ENCODE measurements around the gene SLC6A18.

SLC6A18 gene

DNA sequence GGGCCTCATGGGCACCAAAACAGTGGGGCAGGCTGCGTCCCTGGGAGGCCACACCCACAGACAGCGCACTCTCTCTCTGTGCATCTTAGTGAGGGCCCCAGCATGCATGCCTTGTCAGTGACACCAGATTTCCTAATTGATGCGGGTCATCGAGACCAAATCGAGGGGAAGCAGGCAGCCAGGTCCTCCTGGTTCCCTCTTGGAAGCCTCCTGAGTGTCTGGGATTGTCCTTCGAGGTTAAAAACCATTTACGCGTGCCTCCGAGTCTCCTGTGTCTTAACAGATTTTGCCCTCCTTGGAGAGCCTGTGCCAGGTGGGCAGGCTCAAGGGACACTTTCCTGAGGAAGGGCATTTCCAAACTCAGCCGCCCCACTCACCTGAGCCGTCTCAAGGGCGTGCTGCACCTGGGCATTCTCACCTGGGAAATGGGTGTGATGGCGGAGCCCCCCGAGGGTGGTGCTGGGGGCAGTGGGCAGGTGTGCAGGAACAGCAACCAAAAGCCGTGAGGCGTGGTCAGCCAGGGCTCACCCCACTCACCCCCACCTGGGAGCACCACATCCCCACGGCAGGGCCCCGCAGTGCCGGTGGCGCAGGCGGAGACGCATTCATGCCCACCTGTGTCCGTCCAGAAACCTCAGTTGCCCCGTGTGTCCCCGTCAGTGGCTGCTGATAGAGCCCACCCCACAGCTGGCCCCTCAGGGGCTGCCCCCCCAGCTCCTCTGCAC, 21.1 kb upstream of the SLC6A18 start:
- DNase-seq: no peak

DNA sequence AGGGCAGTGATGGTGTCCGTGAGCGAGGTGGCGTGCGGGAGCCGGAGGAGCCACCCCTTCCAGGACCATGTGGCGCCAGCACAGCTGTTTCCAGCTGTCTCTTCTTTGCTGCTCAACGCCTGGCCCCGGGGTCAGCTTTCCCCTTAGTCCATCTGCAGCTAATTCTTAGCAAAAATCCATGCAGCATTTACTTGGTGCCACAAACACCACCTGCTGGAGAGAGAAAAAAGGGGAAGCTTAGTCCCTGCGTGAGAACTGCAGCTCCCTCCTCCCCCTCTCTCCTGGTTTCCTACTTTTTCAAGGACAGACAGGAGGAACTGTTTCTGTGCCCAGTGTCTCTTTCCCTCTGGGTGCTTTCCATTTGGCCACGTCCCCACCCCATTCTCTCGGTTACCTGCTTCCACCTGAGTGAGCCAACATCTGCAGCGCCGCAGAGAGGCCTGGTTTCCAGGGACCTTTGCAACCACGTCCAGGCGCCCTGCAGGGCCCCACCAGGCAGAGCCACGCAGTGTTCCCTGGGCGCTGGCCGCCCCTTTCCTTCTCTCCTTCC, 20.4 kb upstream of the SLC6A18 start:
- no peak for DNase-seq

DNA sequence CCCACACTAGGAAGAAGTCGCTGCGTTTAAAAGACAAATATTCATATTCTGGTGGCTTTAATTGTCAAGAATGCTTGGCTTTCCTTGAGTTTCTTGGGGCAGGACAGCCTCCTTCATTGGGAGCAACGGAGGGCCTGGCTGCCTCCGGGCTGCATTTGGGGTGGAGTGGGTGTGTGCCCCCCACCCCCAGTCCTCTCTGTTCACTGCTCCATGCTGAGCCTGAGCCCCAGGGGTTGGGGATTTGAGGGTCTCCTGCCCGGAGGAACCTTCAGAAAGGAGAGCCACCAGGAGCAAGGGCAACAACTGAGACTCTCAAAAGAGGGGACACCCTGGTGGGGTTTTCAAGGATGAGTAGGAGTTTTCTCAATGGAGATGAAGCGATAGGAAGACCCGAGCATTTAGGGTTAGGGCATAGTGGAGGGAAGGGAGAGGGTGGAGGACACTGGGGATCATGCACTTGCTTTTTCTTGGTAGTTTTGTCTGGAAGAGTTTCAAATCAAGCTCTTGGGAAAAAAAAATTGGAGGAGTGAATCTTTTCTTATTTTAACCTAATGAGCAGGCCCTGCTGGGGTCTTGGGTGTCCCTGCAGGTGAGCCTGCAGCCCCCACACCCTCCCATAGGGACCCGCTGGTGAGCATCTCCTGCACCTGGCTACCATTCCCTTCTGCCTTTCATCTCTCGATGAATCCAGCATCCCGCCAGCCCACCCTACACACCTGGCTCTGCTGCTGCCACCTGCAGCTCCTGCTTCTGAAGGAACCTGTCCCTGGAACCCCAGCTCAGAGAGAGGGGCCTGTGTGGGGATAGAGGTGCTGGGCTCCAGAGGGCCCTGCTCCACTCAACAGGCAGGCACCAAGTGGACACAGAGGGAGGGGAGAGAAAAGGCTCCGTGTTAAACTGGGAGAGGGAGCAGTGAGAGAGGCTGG, 19.7 kb upstream of the SLC6A18 start:
- DNase-seq: no peak

DNA sequence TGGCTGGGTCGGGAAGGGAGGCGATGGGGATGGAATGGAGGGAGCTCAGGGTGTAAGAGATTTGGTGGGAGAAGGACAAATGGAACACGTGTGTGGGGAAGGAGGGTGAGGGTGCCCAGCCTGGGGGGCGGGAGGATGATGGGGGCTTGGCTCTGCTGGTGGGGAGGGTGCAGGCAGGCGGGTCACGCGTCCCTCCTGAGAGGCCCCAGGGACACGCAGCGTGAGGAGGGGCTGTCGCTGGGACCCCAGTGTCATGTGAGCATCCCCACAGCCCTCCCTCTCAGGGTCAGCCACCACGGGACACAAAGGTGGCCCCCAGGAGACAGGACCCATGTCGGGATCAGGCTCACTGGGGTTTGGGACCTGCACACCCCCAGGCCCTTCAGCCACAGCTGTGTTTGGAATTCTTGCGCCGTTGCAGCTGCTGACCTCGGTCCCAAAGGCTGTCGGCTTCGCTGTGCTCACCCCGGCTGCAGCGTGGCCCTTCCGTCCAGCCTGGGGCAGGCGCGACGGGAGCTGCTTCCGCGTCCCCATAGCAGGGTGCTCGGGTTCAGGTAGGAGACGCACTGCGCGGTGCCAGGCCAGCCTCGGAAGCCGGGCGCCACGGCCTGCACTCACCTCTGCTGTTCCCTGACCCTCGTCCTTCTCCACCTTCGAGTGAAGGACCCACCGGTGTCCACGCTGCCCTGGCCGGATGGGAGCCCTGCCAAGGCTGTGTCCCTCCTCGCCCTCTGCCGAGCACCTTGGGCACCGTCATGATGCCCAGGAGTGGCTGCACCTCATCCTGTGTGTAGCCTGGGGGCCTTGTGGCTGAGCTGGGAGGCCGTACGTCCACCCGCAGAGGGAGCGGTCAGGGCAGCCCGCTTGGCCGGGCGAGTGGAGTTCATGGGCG, 18.4 kb upstream of the SLC6A18 start:
- no peak for DNase-seq

DNA sequence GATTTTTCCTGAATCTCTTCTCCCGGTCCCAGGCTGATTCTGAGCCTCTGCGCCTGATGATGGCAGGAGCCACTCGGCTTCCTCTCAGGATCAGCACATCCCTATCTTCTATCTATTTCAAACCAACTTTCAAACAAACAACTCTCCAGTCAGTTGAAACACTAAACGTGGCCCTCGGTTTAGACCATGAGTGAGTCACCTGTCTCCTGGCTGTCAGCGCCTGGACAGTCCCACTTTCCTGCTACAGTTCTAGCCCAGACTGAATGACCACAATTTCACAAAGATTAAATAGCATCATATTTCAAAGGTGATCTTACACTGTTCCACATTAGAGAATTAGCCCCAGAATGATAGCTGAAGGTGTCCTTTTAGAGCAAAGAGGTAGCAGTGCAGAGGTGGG, 17.6 kb upstream of the SLC6A18 start:
- no peak for DNase-seq

DNA sequence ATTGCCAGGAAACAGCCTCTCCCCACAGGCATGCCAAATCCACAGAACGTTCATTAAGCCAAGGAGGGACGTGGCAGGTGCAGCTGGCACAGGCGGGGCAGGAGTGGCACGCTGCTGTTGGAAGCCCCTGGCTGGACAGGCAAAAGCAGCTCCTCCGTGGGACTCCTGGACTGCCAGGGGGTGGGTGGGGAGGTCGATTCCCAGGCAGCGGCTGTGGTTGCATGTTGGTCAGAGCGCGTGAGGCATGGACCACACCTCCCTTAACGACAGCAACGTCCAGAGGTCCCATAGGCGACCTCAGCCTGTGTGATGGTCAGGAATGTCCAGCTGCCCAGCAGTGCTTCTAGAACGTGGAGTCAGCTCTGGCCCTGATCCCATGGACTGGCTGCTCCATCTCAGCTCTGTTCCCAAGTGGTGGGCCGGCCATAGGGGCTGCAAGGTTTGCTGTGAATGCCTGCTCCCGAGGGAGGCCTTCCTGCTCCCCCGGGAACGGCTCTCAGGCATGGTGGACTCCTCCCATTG, 16.9 kb upstream of the SLC6A18 start:
- no peak for DNase-seq

DNA sequence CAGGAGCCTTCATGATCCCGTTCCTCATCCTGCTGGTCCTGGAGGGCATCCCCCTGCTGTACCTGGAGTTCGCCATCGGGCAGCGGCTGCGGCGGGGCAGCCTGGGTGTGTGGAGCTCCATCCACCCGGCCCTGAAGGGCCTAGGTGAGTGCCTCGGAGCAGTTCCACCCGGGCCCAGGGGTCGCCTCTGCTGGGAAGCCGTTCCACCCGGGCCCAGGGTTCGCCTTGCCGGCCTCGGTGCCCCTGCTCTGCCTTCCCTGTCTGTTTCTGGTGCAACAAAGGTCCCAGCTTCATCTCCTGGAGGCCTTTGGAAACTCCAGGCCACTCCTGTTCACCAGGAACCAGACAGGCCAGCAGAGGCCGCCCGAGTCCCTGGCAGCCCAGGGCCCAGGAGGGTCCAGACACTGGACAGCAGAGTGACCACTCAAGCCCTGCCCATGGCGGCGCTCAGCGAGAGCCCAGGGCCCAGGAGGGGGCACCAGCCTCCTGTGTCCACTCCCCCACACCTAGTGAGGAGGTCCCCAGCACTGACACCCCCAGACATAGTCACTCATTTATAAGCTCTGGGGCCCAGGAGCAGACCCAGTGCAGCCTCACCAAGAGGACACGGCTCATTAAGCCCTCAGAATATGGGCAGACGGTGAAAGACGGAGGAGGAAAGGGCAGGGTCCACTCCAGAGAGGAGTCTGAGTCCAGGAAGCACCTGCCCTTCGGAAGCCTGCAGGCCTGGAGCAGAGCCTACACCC, 16.3 kb upstream of the SLC6A18 start:
- peak; percentile 32 for DNase-seq

DNA sequence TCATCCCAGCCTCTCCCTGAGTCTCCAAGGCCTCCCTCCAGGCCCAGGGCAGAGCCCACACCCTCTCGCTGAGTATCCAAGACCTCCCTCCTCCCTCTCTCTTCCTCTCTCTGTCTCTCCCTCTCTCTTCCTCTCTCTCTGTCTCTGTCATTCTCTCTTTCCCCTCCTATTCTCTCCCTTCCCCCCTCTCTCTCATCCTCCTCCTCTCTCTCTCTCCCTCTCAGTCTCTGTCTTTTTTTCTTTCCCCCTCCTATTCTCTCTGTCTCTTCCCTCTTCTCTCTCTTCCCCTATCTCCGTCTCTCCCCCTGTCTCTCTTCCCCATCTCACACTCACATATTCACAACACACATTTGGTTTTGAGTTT, 15.7 kb upstream of the SLC6A18 start:
- DNase-seq: no peak

DNA sequence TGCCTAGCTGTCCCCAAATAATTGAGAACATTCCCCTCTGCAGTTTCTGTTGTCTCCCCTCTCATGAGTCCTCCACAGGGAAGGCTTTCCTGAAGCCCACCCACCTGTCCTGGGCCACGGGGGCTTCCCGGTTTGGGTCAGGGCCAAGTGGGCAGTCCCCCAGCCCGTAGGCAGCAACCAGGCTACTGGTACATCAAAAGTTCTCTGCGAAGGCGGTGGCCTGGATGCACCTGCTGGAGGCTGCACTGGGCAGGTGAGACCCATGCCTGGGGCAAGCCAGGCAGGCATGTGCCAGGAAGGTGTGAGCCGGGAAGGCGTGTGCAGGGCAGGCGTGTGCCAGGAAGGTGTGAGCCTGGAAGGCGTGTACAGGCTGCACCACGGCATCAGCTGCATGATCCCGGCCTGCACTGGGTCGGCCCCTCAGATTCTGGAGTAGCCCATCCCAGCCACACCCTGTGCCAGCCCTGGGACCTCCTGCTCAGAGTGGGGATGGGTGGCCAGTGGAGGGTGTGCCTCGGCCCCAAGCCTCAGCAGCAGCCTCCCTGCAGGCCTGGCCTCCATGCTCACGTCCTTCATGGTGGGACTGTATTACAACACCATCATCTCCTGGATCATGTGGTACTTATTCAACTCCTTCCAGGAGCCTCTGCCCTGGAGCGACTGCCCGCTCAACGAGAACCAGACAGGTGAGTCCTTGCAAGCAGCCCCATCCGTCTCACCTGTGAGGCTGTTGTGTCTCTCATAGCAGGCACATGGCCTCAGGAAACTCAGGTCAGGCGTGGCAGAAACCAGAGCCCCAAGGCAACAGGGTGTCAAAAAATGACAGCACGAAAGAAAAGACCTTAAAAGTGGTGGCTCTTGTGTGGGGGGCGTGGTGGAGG, 15.0 kb upstream of the SLC6A18 start:
- DNase-seq: no peak

DNA sequence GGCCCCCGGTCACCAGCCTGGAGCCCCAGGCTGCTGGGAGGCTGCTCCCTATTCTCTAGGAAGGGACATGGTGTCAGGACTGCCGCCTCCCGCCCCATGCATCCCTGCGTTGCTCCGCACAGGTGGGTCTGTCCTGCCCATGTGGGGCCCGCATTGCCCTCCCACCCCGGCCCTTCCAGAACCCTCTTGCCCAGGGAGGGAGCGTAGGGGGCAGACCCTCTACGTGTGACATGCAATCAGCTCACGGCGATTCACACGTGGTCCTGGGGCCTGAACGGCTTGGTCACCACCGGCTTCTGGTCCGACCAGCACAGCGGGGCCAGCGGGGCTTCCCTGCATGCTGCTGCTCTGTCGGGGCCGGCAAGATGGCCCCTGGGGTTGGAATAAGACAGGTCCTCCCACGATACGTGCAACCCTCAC, 14.3 kb upstream of the SLC6A18 start:
- no peak for DNase-seq

DNA sequence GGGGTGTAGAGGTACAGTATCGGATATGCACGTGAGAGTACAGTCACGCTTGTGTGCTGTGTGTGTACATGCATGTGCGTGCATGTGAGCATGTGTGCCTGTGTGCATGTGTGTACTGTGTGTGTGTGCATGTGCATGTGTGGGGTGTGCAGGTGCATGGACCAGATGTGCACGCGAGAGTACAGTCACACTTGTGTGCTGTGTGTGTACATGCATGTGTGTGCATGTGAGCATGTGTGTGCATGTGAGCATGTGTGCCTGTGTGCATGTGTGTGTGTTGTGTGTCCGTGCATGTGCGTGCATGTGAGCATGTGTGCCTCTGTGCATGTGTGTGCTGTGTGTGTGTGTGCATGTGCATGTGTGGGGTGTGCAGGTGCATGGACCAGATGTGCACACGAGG, 13.5 kb upstream of the SLC6A18 start:
- DNase-seq: no peak

DNA sequence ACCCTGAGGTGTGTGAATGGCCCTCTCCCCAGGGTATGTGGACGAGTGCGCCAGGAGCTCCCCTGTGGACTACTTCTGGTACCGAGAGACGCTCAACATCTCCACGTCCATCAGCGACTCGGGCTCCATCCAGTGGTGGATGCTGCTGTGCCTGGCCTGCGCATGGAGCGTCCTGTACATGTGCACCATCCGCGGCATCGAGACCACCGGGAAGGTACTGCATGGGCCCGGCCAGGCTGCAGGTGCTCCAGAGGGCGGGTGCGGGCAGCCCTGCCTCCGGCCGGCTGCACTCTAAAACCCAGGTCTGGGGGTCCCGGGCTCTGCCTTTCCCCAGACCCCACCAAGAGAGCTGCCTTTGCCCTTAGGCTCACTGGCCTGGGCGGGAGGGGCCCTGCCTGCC, 12.9 kb upstream of the SLC6A18 start:
- DNase-seq: no peak

DNA sequence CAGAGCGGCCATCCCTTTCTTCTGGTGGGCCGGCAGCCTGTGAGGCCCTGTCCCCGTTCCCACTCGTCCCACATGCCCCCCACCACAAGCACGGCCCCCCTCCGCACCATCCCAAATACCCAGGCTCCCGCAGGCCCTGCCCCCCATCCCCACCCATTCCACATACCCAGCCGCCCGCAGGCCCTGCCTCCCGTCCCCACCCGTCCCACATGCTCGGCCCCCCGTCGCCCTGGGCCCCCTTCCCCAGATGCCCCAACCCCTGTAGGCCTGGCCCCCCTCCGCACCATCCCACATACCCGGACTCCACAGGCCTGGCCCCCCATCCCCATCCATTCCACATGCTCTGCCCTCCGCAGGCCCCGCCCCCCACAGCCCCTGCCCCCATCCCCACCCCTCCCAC, 12.3 kb upstream of the SLC6A18 start:
- no peak for DNase-seq

DNA sequence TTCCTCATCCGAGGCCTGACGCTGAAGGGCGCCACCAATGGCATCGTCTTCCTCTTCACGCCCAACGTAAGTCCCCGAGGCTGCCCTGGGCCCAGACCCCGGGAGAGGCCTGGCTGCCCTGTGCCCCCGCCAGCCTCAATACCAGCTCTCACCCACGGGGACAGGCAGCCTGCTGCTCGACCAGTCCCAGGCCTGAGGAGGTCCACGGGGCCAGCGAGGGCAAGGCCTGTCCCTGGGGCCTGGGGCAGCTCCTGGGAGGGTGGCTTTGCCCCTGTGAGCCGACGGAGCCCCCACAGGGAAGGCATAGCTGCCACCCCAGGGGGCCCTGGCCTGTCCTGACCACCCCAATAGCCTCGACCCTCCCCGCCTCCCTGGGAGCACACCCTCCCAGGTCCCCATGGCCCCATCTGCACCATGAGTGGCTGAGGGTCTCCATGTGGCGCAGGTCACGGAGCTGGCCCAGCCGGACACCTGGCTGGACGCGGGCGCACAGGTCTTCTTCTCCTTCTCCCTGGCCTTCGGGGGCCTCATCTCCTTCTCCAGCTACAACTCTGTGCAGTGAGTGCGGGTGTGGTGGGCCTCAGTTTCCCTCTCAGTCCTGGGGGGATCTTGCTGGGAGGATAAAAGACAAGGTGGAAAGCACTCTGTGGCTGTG, 11.5 kb upstream of the SLC6A18 start:
- DNase-seq: no peak

DNA sequence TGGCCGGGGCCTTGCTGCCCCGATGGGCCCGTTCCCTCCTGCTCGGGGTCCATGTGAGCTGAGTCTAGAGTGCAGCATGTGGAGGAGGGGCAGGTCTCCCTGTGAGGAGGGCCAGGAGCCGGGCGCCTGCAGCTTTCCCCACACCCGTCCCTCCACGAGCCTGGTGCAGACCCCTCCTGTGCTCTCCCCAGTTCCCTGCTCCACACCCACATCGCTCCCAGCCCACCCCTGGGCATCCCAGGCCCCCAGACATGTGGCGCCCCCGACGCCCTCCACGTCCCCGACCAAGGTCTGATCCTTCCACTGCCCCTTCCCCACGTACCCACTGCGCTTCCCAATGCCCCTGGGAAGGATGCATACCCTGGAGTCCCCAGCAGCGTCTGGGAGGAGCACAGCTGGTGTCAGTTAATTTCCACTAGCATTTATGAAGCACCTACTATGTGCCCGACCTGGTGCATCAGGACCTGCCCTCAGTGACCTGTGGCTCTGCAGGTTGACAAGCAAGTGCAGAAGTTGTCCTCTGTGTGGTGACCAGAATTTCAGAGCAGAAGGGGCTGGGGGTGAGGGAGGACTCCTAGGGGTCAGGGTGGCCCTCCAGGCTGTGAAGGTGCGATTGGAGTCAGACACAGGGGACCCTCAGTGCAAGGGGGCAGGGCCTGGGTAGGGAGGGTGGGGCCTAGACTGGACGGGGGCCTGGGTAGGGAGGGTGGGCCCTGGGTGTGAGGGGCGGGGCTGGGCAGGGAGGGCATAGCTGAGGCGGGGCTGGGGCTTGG, 10.8 kb upstream of the SLC6A18 start:
- no peak for DNase-seq

DNA sequence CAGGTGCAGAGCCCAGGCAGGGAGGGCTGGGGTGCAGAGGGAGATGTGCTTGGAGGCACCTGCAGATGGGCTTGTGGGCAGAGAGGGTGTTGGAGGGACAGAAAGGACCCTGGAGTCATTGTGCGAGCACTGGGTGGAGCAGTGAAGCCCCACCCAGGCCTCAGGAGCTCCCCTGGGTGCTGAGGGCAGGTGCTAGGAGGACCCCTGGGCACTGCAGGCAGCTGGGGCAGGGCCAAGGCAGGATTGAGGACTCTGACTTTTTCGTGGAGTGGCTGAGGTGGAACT, 10.3 kb upstream of the SLC6A18 start:
- no peak for DNase-seq

DNA sequence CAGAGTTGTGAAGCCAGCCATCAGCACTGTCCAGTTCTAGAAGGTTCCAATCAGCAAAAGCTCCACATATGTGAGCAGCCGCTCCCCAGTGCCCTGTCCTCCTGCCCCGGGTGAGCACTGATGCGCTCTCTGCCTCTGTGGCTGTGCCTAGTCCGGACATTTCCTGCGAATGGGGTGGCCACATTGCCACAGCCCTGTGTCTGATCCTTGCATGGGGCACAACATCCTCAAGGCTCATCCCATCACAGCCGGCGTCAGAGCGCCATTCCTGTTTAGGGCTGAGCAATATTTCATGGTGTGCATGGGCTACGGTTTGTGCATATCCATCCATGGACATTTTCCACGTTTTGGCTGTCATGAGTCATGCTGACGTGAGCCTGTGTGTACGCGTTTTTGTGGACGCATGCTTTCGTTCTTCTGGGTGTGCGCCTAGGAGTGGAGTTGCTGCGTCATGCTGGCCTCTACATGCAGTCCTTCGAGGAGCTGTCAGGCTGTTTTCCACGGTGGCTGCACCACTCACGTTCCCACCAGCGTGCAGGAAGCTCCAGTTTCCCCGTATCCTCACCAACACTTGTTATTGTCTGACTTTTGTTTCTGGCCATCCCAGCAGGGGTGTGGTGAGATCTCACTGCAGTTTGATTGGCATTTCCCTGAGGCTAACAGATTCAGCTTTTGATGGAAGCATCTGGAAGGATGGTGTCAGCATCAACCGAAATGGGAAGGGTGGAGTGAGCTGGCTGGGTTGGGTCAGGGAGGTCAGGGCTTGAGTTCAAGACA, 9.7 kb upstream of the SLC6A18 start:
- DNase-seq: no peak

DNA sequence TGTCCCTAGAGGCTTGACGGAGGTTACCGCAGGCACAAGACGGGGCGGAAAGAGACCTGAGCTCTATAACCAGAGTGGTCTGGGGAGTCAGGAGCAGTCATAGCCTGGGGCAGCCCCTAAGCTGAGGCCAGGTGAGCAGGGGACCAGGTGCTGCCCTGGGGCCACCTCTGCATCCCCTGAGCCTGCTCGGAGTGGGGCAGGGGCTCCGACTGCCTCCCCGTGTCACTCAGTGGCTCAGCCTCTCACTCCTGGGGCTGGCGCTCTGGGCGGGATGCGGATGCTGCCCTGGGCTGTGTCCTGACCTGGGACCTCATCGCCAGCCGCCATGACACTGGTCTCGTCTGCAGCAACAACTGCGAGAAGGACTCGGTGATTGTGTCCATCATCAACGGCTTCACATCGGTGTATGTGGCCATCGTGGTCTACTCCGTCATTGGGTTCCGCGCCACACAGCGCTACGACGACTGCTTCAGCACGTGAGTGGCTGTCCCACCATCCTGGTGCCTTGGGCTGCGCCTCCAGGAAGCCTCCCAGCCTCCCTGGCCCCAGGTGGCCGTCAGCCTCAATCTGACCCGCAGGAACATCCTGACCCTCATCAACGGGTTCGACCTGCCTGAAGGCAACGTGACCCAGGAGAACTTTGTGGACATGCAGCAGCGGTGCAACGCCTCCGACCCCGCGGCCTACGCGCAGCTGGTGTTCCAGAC, 8.8 kb upstream of the SLC6A18 start:
- no peak for DNase-seq
